ENCODE measurements around the gene SERPINA10.
"Not testable (repeated sequence)": the region's sequence is repeated elsewhere in the genome, so short reads cannot be mapped to it uniquely, and the experiment has no call there.

The SERPINA10 gene

DNA sequence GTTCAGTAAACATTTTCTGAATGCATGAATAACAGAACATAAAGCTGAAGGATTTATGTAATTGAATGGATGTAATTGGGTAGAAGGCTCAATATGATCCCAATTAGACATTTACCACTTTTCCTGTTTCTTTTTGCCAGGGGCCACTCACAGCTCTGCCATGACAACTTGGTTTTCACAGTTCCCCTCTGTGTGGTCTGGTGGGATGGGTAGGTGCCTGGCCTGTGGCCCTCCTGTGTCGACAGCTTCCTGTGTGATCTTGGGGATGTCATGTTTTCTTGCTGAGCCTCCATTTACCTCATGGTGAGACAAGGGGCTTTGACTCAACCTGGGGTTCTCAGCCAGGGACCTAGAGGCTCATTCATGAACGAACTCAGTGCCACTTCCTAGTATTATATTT, 12.6 kb upstream of the SERPINA10 start:
- Histone ChIP-seq H3K4me3 (ENCODE audit: low read length) (no peak overlapping the region), H3K9ac (ENCODE audit: low read length) (no peak overlapping the region), H4K5ac (ENCODE audit: low read length) (no peak overlapping the region), H3K56ac (ENCODE audit: low read length) (no peak overlapping the region), H2BK15ac (replicated peaks; ENCODE audit: low read depth) (no peak overlapping the region), H3K79me1 (ENCODE audit: low read length) (no peaks in the 10 kb centered on the region), H3K27me3 (ENCODE audit: insufficient read depth, low read length, poor library complexity) (no peaks in the 10 kb centered on the region), H4K8ac (ENCODE audit: low read depth, low read length) (no peak overlapping the region), H2BK120ac (ENCODE audit: low read depth, low read length) (no peak overlapping the region), H3K27ac (ENCODE audit: low read depth, low read length) (no peak overlapping the region), H3K23ac (ENCODE audit: low read length) (no peak overlapping the region), H3K4me2 (ENCODE audit: low read length) (no peak overlapping the region), H2AK5ac (ENCODE audit: low read length) (no peak overlapping the region), H2BK5ac (ENCODE audit: low read length) (no peak overlapping the region), H3K4me1 (ENCODE audit: control insufficient read depth, low read depth, low read length) (no peaks in the 10 kb centered on the region), H3K4ac (ENCODE audit: low read depth, low read length) (no peak overlapping the region), H3K79me2 (ENCODE audit: control insufficient read depth, insufficient read depth, low read length) (no peaks in the 10 kb centered on the region), H3K36me3 (ENCODE audit: control insufficient read depth, insufficient read depth, low read length) (no peaks in the 10 kb centered on the region), H3K18ac (ENCODE audit: low read length) (no peak overlapping the region)
- DNase-seq, result no peak
- no CpG with 5 or more reads among the region's 2 CpGs for WGBS (ENCODE audit: extremely low coverage, insufficient coverage, low lambda C conversion rate)

- Histone ChIP-seq H2BK120ac (ENCODE audit: low read depth, low read length) (no peak overlapping the region), H3K4me1 (ENCODE audit: control insufficient read depth, low read depth, low read length) (no peaks in the 10 kb centered on the region), H3K27me3 (ENCODE audit: insufficient read depth, low read length, poor library complexity) (no peaks in the 10 kb centered on the region), H4K8ac (ENCODE audit: low read depth, low read length) (no peak overlapping the region), H3K4me3 (ENCODE audit: low read length) (no peak overlapping the region), H2AK5ac (ENCODE audit: low read length) (no peak overlapping the region), H3K23ac (ENCODE audit: low read length) (no peak overlapping the region), H3K4ac (ENCODE audit: low read depth, low read length) (no peak overlapping the region), H3K36me3 (ENCODE audit: control insufficient read depth, insufficient read depth, low read length) (no peaks in the 10 kb centered on the region), H3K56ac (ENCODE audit: low read length) (no peak overlapping the region), H2BK15ac (replicated peaks; ENCODE audit: low read depth) (no peak overlapping the region), H3K79me2 (ENCODE audit: control insufficient read depth, insufficient read depth, low read length) (no peaks in the 10 kb centered on the region), H3K27ac (ENCODE audit: low read depth, low read length) (no peak overlapping the region), H3K4me2 (ENCODE audit: low read length) (no peak overlapping the region), H4K5ac (ENCODE audit: low read length) (no peak overlapping the region), H3K9ac (ENCODE audit: low read length) (no peak overlapping the region), H3K79me1 (ENCODE audit: low read length) (no peaks in the 10 kb centered on the region), H2BK5ac (ENCODE audit: low read length) (no peak overlapping the region), H3K18ac (ENCODE audit: low read length) (no peak overlapping the region)
- DNase-seq, result no peak
- WGBS (ENCODE audit: extremely low coverage, insufficient coverage, low lambda C conversion rate), result no CpG with 5 or more reads among the region's 6 CpGs
These were observed 11.2 kb upstream of the SERPINA10 start for GRCh38 chr14:94304243-94304642.

DNA sequence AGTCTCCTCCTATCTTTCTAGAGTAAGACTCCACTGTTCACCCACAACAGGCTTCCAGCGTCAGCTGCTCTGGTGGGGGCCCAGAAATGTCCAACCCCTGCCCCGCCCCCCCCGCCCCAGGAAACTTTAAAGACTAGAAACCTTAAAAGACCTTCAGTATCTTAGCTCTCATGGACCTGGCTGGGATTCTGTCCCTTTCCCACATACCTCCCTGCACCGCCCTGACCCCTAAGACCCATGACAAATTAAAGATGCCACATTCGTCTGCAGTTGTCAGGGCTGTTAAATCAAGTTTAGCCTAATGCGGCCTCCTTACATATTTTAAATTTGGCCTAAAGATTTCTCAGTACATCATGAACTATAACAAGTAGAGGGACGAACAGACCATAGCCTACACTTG, 10.0 kb upstream of the SERPINA10 start:
- no peak overlapping the region for H3K4ac ChIP-seq (ENCODE audit: low read depth, low read length)
- no peaks in the 10 kb centered on the region for H3K79me1 ChIP-seq (ENCODE audit: low read length)
- H3K4me1 ChIP-seq (ENCODE audit: control insufficient read depth, low read depth, low read length), result no peaks in the 10 kb centered on the region
- H2BK15ac ChIP-seq (replicated peaks; ENCODE audit: low read depth), result no peak overlapping the region
- no peaks in the 10 kb centered on the region for H3K36me3 ChIP-seq (ENCODE audit: control insufficient read depth, insufficient read depth, low read length)
- H4K8ac ChIP-seq (ENCODE audit: low read depth, low read length), result no peak overlapping the region
- no peak for DNase-seq
- H3K4me3 ChIP-seq (ENCODE audit: low read length), result no peak overlapping the region
- no peak overlapping the region for H3K18ac ChIP-seq (ENCODE audit: low read length)
- no peak overlapping the region for H3K23ac ChIP-seq (ENCODE audit: low read length)
- no peak overlapping the region for H4K5ac ChIP-seq (ENCODE audit: low read length)
- H3K27me3 ChIP-seq (ENCODE audit: insufficient read depth, low read length, poor library complexity), result no peaks in the 10 kb centered on the region
- H3K9ac ChIP-seq (ENCODE audit: low read length), result no peak overlapping the region
- H3K27ac ChIP-seq (ENCODE audit: low read depth, low read length), result no peak overlapping the region
- no peak overlapping the region for H2BK120ac ChIP-seq (ENCODE audit: low read depth, low read length)
- H2BK5ac ChIP-seq (ENCODE audit: low read length), result no peak overlapping the region
- no CpG with 5 or more reads among the region's 7 CpGs for WGBS (ENCODE audit: extremely low coverage, insufficient coverage, low lambda C conversion rate)
- no peak overlapping the region for H3K4me2 ChIP-seq (ENCODE audit: low read length)
- H2AK5ac ChIP-seq (ENCODE audit: low read length), result no peak overlapping the region
- no peaks in the 10 kb centered on the region for H3K79me2 ChIP-seq (ENCODE audit: control insufficient read depth, insufficient read depth, low read length)
- no peak overlapping the region for H3K56ac ChIP-seq (ENCODE audit: low read length)

- H3K18ac ChIP-seq (ENCODE audit: low read length), result no peak overlapping the region
- no CpG with 5 or more reads among the region's 15 CpGs for WGBS (ENCODE audit: extremely low coverage, insufficient coverage, low lambda C conversion rate)
- no peak overlapping the region for H3K9ac ChIP-seq (ENCODE audit: low read length)
These were observed 5.1 kb upstream of the SERPINA10 start for GRCh38 chr14:94298130-94298529.

GRCh38 chr14:94296181-94296545, 3.1 kb upstream of the SERPINA10 start:
- H3K36me3 ChIP-seq (ENCODE audit: control insufficient read depth, insufficient read depth, low read length); H3K56ac ChIP-seq (ENCODE audit: low read length); H2BK15ac ChIP-seq (replicated peaks; ENCODE audit: low read depth); H4K5ac ChIP-seq (ENCODE audit: low read length); H2BK120ac ChIP-seq (ENCODE audit: low read depth, low read length); H3K4me2 ChIP-seq (ENCODE audit: low read length); H2BK5ac ChIP-seq (ENCODE audit: low read length); H3K9ac ChIP-seq (ENCODE audit: low read length); H3K23ac ChIP-seq (ENCODE audit: low read length); H3K79me2 ChIP-seq (ENCODE audit: control insufficient read depth, insufficient read depth, low read length); H4K8ac ChIP-seq (ENCODE audit: low read depth, low read length); H3K27ac ChIP-seq (ENCODE audit: low read depth, low read length); H3K4me1 ChIP-seq (ENCODE audit: control insufficient read depth, low read depth, low read length); H3K18ac ChIP-seq (ENCODE audit: low read length); H3K27me3 ChIP-seq (ENCODE audit: insufficient read depth, low read length, poor library complexity); H2AK5ac ChIP-seq (ENCODE audit: low read length); DNase-seq; H3K79me1 ChIP-seq (ENCODE audit: low read length); H3K4me3 ChIP-seq (ENCODE audit: low read length); H3K4ac ChIP-seq (ENCODE audit: low read depth, low read length): not testable (repeated sequence)
- WGBS (ENCODE audit: extremely low coverage, insufficient coverage, low lambda C conversion rate), result no CpG with 5 or more reads among the region's 4 CpGs

More at GRCh38 chr14:94298130-94298529, 5.1 kb upstream of the SERPINA10 start:
- Histone ChIP-seq H2BK5ac (ENCODE audit: low read length) (no peak overlapping the region), H3K27ac (ENCODE audit: low read depth, low read length) (no peak overlapping the region), H3K27me3 (ENCODE audit: insufficient read depth, low read length, poor library complexity) (no peaks in the 10 kb centered on the region), H2BK120ac (ENCODE audit: low read depth, low read length) (no peak overlapping the region), H2AK5ac (ENCODE audit: low read length) (no peak overlapping the region), H3K4ac (ENCODE audit: low read depth, low read length) (no peak overlapping the region), H4K5ac (ENCODE audit: low read length) (no peak overlapping the region), H3K36me3 (ENCODE audit: control insufficient read depth, insufficient read depth, low read length) (no peaks in the 10 kb centered on the region), H3K4me1 (ENCODE audit: control insufficient read depth, low read depth, low read length) (no peaks in the 10 kb centered on the region), H4K8ac (ENCODE audit: low read depth, low read length) (no peak overlapping the region), H3K23ac (ENCODE audit: low read length) (no peak overlapping the region), H3K4me2 (ENCODE audit: low read length) (no peak overlapping the region), H3K79me2 (ENCODE audit: control insufficient read depth, insufficient read depth, low read length) (no peaks in the 10 kb centered on the region), H2BK15ac (replicated peaks; ENCODE audit: low read depth) (no peak overlapping the region), H3K56ac (ENCODE audit: low read length) (no peak overlapping the region), H3K4me3 (ENCODE audit: low read length) (no peak overlapping the region), H3K79me1 (ENCODE audit: low read length) (no peaks in the 10 kb centered on the region)
- no peak for DNase-seq

DNA sequence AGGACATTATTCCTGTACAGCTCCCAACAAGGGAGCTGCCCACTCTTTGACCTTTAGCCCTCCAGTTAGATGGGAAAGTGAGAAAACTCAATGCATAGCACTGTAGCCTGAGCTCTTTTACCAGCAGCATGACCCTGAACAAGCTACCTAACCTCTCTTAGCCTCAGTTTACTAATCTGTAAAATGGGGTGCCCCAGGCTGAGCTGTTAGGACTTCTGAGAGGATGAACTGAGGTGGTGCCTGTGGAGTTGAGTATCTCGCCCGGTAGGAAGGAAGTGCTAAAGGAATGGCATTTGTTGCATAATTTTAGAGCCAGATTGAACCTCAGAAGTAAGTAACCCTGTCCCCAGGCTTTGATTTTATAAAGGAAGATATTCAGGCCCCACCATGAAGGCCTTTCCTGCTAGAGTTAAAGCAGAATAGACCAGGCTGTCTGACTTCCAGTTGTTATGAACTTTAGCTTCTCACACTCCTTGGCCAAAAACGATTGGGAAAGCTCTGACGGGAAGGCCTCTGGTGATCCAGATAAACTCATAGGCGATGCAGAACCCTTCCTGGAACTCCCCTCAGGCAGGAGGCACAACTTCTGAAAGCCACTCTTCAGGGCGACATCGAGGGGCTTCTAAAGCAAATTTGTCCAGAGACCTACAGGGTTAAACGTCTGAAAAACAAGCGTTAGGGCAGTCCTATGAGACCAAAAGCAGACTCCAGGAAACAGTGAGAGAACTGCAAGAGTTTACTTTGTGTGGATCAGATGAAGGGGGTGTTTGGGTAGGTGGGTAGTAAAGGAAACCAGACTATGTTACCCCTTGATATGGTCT, 2.5 kb upstream of the SERPINA10 start:
- no peak overlapping the region for H4K8ac ChIP-seq (ENCODE audit: low read depth, low read length)
- no peak overlapping the region for H2BK120ac ChIP-seq (ENCODE audit: low read depth, low read length)
- H3K23ac ChIP-seq (ENCODE audit: low read length), result no peak overlapping the region
- H3K4me3 ChIP-seq (ENCODE audit: low read length), result no peak overlapping the region
- H3K18ac ChIP-seq (ENCODE audit: low read length), result no peak overlapping the region
- H2AK5ac ChIP-seq (ENCODE audit: low read length), result no peak overlapping the region
- H3K27ac ChIP-seq (ENCODE audit: low read depth, low read length), result no peak overlapping the region
- DNase-seq, result no peak
- H2BK15ac ChIP-seq (replicated peaks; ENCODE audit: low read depth), result no peak overlapping the region
- H4K5ac ChIP-seq (ENCODE audit: low read length), result no peak overlapping the region
- H2BK5ac ChIP-seq (ENCODE audit: low read length), result no peak overlapping the region
- WGBS (ENCODE audit: extremely low coverage, insufficient coverage, low lambda C conversion rate), result no CpG with 5 or more reads among the region's 9 CpGs
- H3K4me1 ChIP-seq (ENCODE audit: control insufficient read depth, low read depth, low read length), result no peaks in the 10 kb centered on the region
- no peak overlapping the region for H3K4me2 ChIP-seq (ENCODE audit: low read length)
- no peaks in the 10 kb centered on the region for H3K36me3 ChIP-seq (ENCODE audit: control insufficient read depth, insufficient read depth, low read length)
- H3K9ac ChIP-seq (ENCODE audit: low read length), result no peak overlapping the region
- no peaks in the 10 kb centered on the region for H3K27me3 ChIP-seq (ENCODE audit: insufficient read depth, low read length, poor library complexity)
- no peaks in the 10 kb centered on the region for H3K79me1 ChIP-seq (ENCODE audit: low read length)
- H3K79me2 ChIP-seq (ENCODE audit: control insufficient read depth, insufficient read depth, low read length), result no peaks in the 10 kb centered on the region
- H3K4ac ChIP-seq (ENCODE audit: low read depth, low read length), result no peak overlapping the region
- no peak overlapping the region for H3K56ac ChIP-seq (ENCODE audit: low read length)
